Measurements from ENCODE around the gene SLC5A1. TPM values are rescaled to one million over a fixed set of nuclear protein-coding genes. Genes with fewer than 3 reads are reported as not detected.

The SLC5A1 gene
- total RNA-seq, 2 donors from 2014 or later = 0.33 to 7.0 TPM

DNA sequence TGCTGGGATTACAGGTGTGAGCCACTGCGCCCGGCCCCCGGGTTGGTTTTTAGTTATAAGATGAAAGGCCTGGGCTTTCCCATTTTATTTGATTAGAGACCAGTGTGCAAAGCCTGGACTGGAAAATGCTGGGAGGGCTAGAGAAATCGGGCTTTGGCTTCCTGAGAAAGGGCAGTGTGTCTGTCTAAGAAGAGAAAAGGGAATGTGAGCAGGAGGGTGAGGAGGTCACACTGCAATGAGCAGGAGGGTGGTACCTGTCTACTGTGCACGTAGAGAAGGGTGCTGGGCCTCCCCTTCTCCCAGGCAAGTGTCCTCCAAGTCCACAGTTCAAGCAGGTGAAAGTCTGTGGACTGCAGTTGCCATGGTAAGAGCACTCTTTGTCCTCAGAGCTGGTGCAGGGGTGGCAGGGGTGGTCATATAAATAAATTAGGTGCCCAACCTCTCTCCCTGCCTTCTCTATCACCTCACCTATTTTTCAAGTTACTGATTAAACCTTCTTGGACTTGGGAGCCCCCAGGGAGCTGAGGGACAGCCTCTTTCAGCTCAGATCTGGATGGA lies 30.8 kb downstream of the SLC5A1 start:
- H3K27ac ChIP-seq = no peak overlapping the region
- intact Hi-C loops (cut with DNase I) = no loop called here
- ATAC-seq (no peak), DNase-seq (peak in 3 of 4 donors; percentile 13 to 28 (median 28))
- TF ChIP-seq, protein P1, sequence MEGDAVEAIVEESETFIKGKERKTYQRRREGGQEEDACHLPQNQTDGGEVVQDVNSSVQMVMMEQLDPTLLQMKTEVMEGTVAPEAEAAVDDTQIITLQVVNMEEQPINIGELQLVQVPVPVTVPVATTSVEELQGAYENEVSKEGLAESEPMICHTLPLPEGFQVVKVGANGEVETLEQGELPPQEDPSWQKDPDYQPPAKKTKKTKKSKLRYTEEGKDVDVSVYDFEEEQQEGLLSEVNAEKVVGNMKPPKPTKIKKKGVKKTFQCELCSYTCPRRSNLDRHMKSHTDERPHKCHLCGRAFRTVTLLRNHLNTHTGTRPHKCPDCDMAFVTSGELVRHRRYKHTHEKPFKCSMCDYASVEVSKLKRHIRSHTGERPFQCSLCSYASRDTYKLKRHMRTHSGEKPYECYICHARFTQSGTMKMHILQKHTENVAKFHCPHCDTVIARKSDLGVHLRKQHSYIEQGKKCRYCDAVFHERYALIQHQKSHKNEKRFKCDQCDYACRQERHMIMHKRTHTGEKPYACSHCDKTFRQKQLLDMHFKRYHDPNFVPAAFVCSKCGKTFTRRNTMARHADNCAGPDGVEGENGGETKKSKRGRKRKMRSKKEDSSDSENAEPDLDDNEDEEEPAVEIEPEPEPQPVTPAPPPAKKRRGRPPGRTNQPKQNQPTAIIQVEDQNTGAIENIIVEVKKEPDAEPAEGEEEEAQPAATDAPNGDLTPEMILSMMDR (IDR thresholded peaks at IDR 0.05) = no peak
- no peak for TF ChIP-seq POLR2A (IDR thresholded peaks at IDR 0.05)
- no peak overlapping the region for H3K4me3 ChIP-seq
- H3K36me3 ChIP-seq (replicated peaks in 1 of 2; ENCODE audit: insufficient read depth in 1 of 2, low read depth in 2 of 2) = no peaks in the 10 kb centered on the region
- H3K4me1 ChIP-seq = peaks cover 8% of the 10 kb centered on the region
- H3K9me3 ChIP-seq = no peaks in the 10 kb centered on the region
- WGBS, 2 donors = 51 to 57% methylated on average over 5 of the region's 5 CpGs
- H3K27me3 ChIP-seq = peaks cover 0 to 4% of the 10 kb centered on the region in 2 donors

DNA sequence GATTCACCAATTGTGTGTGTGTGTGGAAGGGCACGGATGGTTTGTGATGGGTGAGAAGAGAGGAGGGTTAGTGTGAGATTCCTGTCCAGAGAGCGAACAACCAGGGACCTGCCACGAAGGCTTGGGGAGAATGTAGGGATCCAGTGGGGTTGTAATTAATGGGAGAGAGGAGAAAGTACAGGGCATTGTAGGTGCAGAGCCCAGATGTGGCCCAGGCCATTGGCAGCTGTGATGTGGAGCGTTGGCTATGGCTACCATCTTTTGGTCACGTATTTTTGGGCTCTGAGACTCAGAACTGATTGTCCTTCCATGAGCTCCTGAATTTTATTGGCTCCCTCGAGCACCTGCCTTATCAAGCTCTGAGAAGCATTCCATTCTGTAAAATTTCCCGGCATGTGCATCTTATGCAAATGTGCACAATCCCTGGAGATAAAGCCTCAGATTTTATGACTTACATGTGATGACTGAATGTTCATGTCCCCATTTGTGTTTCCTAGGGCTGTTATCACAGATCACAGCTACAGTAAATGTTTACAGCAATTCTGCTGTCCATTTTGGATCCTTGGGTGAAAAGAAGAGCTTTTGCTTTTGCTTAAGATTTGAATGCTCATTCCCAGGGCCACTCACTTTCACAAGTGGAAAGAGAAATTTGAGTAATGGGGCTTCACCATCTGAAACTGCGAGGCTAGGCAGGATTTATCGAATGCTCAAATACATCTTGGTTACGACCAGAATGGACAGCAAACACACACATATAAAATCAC lies 33.1 kb downstream of the SLC5A1 start:
- Histone ChIP-seq H3K9me3 (no peaks in the 10 kb centered on the region), H3K27ac (no peak overlapping the region), H3K4me1 (peaks cover 23% of the 10 kb centered on the region), H3K36me3 (replicated peaks in 1 of 2; ENCODE audit: insufficient read depth in 1 of 2, low read depth in 2 of 2) (no peaks in the 10 kb centered on the region), H3K4me3 (no peak overlapping the region), H3K27me3 (peaks cover 0 to 4% of the 10 kb centered on the region in 2 donors)
- 53 to 66% methylated on average over 10 of the region's 10 CpGs for whole genome bisulfite sequencing, 2 donors
- TF ChIP-seq, protein P1 (IDR thresholded peaks at IDR 0.05) = no peak
- no peak for TF ChIP-seq POLR2A (IDR thresholded peaks at IDR 0.05)
- DNase-seq = no peak
- ATAC-seq = no peak
- intact Hi-C loops (cut with DNase I) = no loop called here

DNA sequence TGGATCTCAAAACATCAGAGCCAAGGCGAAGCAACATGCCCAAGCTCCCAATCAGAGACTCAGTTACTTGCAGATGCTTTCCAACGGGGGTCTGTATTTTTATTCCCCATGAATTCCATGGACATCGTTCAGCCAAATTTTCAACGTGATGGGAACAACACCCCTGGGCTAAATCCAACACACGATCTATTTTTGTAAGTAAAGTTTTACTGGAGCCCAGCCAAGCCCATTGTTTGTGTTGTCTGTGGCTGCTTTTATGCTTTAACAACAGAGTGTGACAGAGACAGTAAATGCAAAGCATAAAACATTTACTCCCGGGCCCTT lies 33.7 kb downstream of the SLC5A1 start:
- Histone ChIP-seq H3K27ac (no peak overlapping the region), H3K4me3 (no peak overlapping the region), H3K9me3 (no peaks in the 10 kb centered on the region), H3K4me1 (peaks cover 23% of the 10 kb centered on the region), H3K27me3 (peaks cover 0 to 4% of the 10 kb centered on the region in 2 donors), H3K36me3 (replicated peaks in 1 of 2; ENCODE audit: insufficient read depth in 1 of 2, low read depth in 2 of 2) (no peaks in the 10 kb centered on the region)
- no peak for DNase-seq
- 30 to 36% methylated on average over 6 of the region's 6 CpGs for WGBS, 2 donors
- ATAC-seq = no peak
- intact Hi-C loops (cut with DNase I) = no loop called here
- TF ChIP-seq POLR2A (IDR thresholded peaks at IDR 0.05) = no peak
- TF ChIP-seq, protein P1 (IDR thresholded peaks at IDR 0.05) = no peak

DNA sequence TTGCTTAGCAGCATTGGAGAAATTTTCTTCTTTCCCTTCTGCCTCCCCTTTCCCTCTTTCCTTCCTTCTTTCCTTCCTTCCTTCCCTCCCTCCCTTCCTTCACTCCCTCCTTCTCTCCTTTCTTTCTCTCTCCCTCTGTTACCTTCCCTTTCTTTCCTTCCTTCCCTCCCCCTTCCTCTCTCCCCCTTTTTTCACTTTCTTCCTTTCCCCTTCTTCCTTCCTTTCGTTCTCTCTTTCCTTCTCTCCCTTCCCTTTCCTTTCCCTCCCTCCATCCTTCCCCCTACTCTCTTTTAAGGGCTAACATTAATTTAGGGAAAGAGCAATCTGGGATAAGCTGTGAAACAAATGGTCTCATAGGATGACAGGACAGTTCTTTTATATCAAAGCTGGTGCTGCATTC lies 34.1 kb downstream of the SLC5A1 start:
- WGBS, 2 donors = 46 to 63% methylated on average over 1 of the region's 1 CpG
- H3K4me1 ChIP-seq = peaks cover 23% of the 10 kb centered on the region
- DNase-seq = no peak

More for the DNA sequence above, 34.1 kb downstream of the SLC5A1 start:
- Histone ChIP-seq H3K27ac (no peak overlapping the region), H3K27me3 (peaks cover 0 to 4% of the 10 kb centered on the region in 2 donors), H3K4me3 (no peak overlapping the region), H3K9me3 (no peaks in the 10 kb centered on the region), H3K36me3 (replicated peaks in 1 of 2; ENCODE audit: insufficient read depth in 1 of 2, low read depth in 2 of 2) (no peaks in the 10 kb centered on the region)
- TF ChIP-seq, protein P1 (IDR thresholded peaks at IDR 0.05) = no peak
- no peak for TF ChIP-seq POLR2A (IDR thresholded peaks at IDR 0.05)
- ATAC-seq = no peak
- intact Hi-C loops (cut with DNase I) = no loop called here
